HEK293 (cell line): ENCODE data around the gene KIFBP.
"Not testable (repeated sequence)": the region's sequence is repeated elsewhere in the genome, so short reads cannot be mapped to it uniquely, and the experiment has no call there.

Source experiments
- CTCF ChIA-PET: fragments of 350-600 bp; formaldehyde crosslinking; extraction: SDS; loops from one replicate; lab custom pipeline; 2021; ENCODE audit warnings: antibody characterized with exemption; lab: Yijun Ruan, JAX
- POLR2A ChIA-PET: fragments of 300-600 bp; formaldehyde crosslinking; extraction: SDS; loops from one replicate; lab custom pipeline; 2020; ENCODE audit warnings: antibody characterized with exemption, inconsistent platforms; lab: Yijun Ruan, JAX
- H3K27ac ChIP-seq: fragments of 200-500 bp; sonication (Bioruptor generic); 2 replicates; pipeline ENCODE4 v1.5.1; 2014; ENCODE audit warnings: low read depth, low read length, control low read depth, inconsistent platforms; ENCODE audit errors: extremely low read depth
- H3K36me3 ChIP-seq, 2 experiments: fragments of 200-500 bp in 1 of 2; sonication (Bioruptor generic) in 1 of 2; 1 replicate in 1 of 2; 2 replicates in 1 of 2; pipeline ENCODE4 v1.5.1; 2014 to 2017; ENCODE audit warnings: inconsistent platforms in 2 of 2, low read length in 2 of 2; ENCODE audit not compliant: control insufficient read depth in 2 of 2, insufficient read depth in 1 of 2
- H3K4me1 ChIP-seq: fragments of 200-500 bp; sonication (Bioruptor generic); 2 replicates; pipeline ENCODE4 v1.5.1; 2014; ENCODE audit warnings: mild to moderate bottlenecking, low read length, inconsistent platforms; ENCODE audit not compliant: control insufficient read depth, insufficient read depth
- H3K4me3 ChIP-seq: 2 replicates; pipeline ENCODE4 v1.5.1; 2011; ENCODE audit warnings: low read depth, mild to moderate bottlenecking, control low read depth, low read length, moderate library complexity
- H3K9me3 ChIP-seq: fragments of 200-500 bp; sonication (Bioruptor generic); 2 replicates; pipeline ENCODE4 v1.5.1; 2014; ENCODE audit warnings: low read depth, low read length, inconsistent platforms; ENCODE audit not compliant: control insufficient read depth, insufficient read depth
- HIC1 ChIP-seq: fragments of 450-650 bp; formaldehyde crosslinking; IDR thresholded peaks from 2 replicates; pipeline ENCODE4 v1.5.1; 2016; ENCODE audit warnings: missing biosample characterization, missing genetic modification characterization
- IKZF3 ChIP-seq: fragments of 450-650 bp; IDR thresholded peaks from 2 replicates; pipeline ENCODE4 v1.5.0; 2018; ENCODE audit warnings: missing biosample characterization, mild to moderate bottlenecking, missing genetic modification characterization, moderate library complexity
- OSR2 ChIP-seq: fragments of 450-650 bp; formaldehyde crosslinking; IDR thresholded peaks from 2 replicates; pipeline ENCODE4 v1.5.1; 2016; ENCODE audit warnings: missing biosample characterization, missing genetic modification characterization
- PRDM6 ChIP-seq: fragments of 450-650 bp; formaldehyde crosslinking; IDR thresholded peaks from 2 replicates; pipeline ENCODE4 v1.5.1; 2017; ENCODE audit warnings: missing biosample characterization, missing genetic modification characterization
- ZBTB17 ChIP-seq: fragments of 450-650 bp; formaldehyde crosslinking; IDR thresholded peaks from 2 replicates; pipeline ENCODE4 v1.5.1; 2016; ENCODE audit warnings: missing biosample characterization, missing genetic modification characterization
- ZFP41 ChIP-seq: fragments of 450-650 bp; formaldehyde crosslinking; IDR thresholded peaks from 2 replicates; pipeline ENCODE4 v1.5.1; 2016; ENCODE audit warnings: missing biosample characterization, missing genetic modification characterization, borderline replicate concordance
- ZNF114 ChIP-seq: fragments of 450-650 bp; formaldehyde crosslinking; IDR thresholded peaks from 2 replicates; pipeline ENCODE4 v1.5.0; 2017; ENCODE audit warnings: missing biosample characterization, missing genetic modification characterization
- ZNF140 ChIP-seq: fragments of 450-650 bp; formaldehyde crosslinking; IDR thresholded peaks from 2 replicates; pipeline ENCODE4 v1.5.1; 2016; ENCODE audit warnings: missing biosample characterization, missing genetic modification characterization
- ZNF146 ChIP-seq: fragments of 450-650 bp; formaldehyde crosslinking; IDR thresholded peaks from 2 replicates; pipeline ENCODE4 v1.5.1; 2016; ENCODE audit warnings: missing biosample characterization, missing genetic modification characterization
- ZNF324 ChIP-seq: fragments of 450-650 bp; formaldehyde crosslinking; IDR thresholded peaks from 2 replicates; pipeline ENCODE4 v1.5.1; 2016; ENCODE audit warnings: missing biosample characterization, missing genetic modification characterization
- ZNF518A ChIP-seq: fragments of 450-650 bp; formaldehyde crosslinking; conservative IDR thresholded peaks from 2 replicates; pipeline ENCODE4 v1.5.1; 2016; ENCODE audit warnings: low read depth, missing biosample characterization, missing genetic modification characterization
- ZNF629 ChIP-seq: fragments of 450-650 bp; formaldehyde crosslinking; IDR thresholded peaks from 2 replicates; pipeline ENCODE4 v1.5.1; 2017; ENCODE audit warnings: missing biosample characterization, missing genetic modification characterization
- ZNF747 ChIP-seq: fragments of 450-650 bp; formaldehyde crosslinking; IDR thresholded peaks from 2 replicates; pipeline ENCODE4 v1.5.1; 2016; ENCODE audit warnings: missing biosample characterization, missing genetic modification characterization

KIFBP gene

GRCh38 chr10:68938884-68939283 lies 49.7 kb upstream of the KIFBP start:
- TF ChIP-seq ZNF518A (tag by site-specific recombination) (no peak), IKZF3 (tag by site-specific recombination) (no peak), ZNF146 (tag by site-specific recombination) (no peak), HIC1 (tag by site-specific recombination) (no peak), ZNF747 (tag by site-specific recombination) (no peak), ZNF629 (tag by site-specific recombination) (no peak), ZNF140 (tag by site-specific recombination) (no peak), ZNF114 (tag by site-specific recombination) (no peak), ZBTB17 (tag by site-specific recombination) (no peak), OSR2 (tag by site-specific recombination) (no peak), ZNF324 (no peak), ZFP41 (tag by site-specific recombination) (no peak)
- TF ChIP-seq, all 188 proteins: peak for 0
- no peak overlapping the region for H3K27ac ChIP-seq
- CTCF ChIA-PET, result interaction anchor here (0.9 to 1.3 kb wide), 2 partner anchors 13 to 17 kb away, joined by 3 to 4 read pairs; partner anchors contain the start of gene DDX21
- peaks cover 3% of the 10 kb centered on the region; the same call in 1 of the 2 replicates for H3K4me1 ChIP-seq
- H3K9me3 ChIP-seq, result no peaks in the 10 kb centered on the region
- POLR2A ChIA-PET, result no interaction called here
- no peak overlapping the region for H3K4me3 ChIP-seq
- peaks cover 71 to 73% of the 10 kb centered on the region in 2 experiments for H3K36me3 ChIP-seq

GRCh38 chr10:68940917-68941316 lies 47.7 kb upstream of the KIFBP start:
- POLR2A ChIA-PET, H3K4me1 ChIP-seq, H3K27ac ChIP-seq, H3K9me3 ChIP-seq, H3K4me3 ChIP-seq: not testable (repeated sequence)
- H3K36me3 ChIP-seq, result peaks cover 69 to 77% of the 10 kb centered on the region in 2 experiments
- CTCF ChIA-PET, result interaction anchor here (0.6 kb wide), 1 partner anchor 486 kb away, joined by 3 read pairs; no protein-coding TSS in a partner anchor
- peak; percentile 10; the same call in 1 of the 2 replicates for TF ChIP-seq PRDM6 (tag by site-specific recombination)
